ENCODE results near the gene CDK1.

The CDK1 gene

DNA sequence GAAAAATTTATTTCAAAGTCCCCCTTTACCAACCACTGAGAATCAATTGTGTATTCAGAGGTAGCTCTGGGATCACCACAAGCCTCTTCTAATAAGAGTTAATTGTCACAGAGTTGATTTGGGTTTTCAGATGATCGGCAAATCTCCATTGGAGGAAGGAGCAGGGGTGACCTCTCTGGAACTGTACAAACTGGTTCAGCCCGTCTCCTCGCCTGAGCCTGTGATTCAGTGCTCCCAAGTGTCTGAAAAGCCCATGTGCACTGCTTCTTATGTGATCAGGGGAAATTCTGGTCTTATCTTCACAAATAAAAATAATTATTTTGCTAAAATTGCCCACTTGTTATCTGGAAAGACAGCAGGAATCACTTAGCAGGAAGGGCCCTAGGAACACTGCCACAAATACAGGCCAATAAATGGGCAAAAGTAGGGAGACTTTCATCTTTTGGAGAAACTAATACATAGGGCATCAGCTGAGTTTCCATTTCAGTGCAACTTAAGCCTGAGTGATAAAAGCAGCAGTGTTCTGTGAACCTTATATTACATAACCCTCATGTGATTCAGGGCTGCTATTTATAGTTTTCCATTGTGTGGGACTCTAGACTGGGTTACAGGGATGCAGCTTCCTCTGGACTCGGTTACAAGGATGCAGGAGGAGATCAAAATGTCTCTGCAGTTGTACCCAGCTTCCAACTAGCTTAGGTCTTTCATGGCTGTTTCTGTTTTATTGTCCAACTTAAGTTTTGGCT, 32.3 kb downstream of the CDK1 start:
- ChIA-PET POLR2A (no interaction called here), CTCF (no interaction called here)
- DNase-seq (ENCODE audit: extremely low spot score) = no peak
- TF ChIP-seq, protein P1, sequence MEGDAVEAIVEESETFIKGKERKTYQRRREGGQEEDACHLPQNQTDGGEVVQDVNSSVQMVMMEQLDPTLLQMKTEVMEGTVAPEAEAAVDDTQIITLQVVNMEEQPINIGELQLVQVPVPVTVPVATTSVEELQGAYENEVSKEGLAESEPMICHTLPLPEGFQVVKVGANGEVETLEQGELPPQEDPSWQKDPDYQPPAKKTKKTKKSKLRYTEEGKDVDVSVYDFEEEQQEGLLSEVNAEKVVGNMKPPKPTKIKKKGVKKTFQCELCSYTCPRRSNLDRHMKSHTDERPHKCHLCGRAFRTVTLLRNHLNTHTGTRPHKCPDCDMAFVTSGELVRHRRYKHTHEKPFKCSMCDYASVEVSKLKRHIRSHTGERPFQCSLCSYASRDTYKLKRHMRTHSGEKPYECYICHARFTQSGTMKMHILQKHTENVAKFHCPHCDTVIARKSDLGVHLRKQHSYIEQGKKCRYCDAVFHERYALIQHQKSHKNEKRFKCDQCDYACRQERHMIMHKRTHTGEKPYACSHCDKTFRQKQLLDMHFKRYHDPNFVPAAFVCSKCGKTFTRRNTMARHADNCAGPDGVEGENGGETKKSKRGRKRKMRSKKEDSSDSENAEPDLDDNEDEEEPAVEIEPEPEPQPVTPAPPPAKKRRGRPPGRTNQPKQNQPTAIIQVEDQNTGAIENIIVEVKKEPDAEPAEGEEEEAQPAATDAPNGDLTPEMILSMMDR (IDR thresholded peaks at IDR 0.05; ENCODE audit: control extremely low read depth, extremely low read depth, low read depth, missing control alignments) = no peak

DNA sequence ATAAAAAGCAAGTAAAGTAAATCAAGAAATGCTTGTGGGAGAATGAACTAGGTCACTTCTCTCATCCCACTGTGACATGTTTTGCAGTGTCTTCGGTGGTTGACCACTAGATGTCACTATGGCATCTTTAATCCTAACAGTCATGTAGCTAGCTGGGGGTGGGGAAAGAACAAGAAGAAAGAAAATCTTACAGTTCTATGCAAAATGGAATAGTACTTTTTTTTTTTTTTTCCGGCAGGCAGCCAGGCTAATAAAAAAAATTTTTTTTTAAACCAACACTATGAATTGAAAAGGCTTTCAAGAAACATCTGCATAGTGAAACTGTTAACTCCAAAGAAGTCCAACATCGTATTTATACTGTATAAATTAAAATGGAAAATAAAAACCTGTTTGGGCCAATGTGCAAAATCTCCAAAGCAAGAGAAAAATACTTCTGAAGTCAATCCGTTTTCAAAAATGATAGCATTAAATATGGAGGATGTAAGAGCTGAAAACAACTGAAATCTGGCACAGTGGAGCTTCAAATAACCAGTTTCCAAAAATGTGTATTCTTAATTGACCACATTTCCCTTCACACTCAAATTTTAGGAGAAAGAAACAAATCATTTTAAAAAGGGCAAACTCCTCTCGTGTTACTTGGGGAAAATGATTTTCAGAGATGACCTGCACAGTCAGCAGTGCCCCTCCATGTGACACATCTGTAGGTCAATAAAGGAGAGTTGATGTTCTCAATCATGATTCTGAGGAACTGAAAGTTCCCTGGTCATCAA, 38.5 kb downstream of the CDK1 start:
- peak; percentile 60 for DNase-seq (ENCODE audit: extremely low spot score)
- ChIA-PET POLR2A (interaction anchor here (0.6 kb wide), 1 partner anchor 464 kb away, joined by 4 read pairs; no protein-coding TSS in a partner anchor), CTCF (interaction anchor here (0.6 to 1.7 kb wide), 13 partner anchors 9 to 466 kb away, joined by 3 to 10 read pairs (median 4); no protein-coding TSS in a partner anchor)
- TF ChIP-seq, protein P1 (IDR thresholded peaks at IDR 0.05; ENCODE audit: control extremely low read depth, extremely low read depth, low read depth, missing control alignments) = peak; percentile 84

DNA sequence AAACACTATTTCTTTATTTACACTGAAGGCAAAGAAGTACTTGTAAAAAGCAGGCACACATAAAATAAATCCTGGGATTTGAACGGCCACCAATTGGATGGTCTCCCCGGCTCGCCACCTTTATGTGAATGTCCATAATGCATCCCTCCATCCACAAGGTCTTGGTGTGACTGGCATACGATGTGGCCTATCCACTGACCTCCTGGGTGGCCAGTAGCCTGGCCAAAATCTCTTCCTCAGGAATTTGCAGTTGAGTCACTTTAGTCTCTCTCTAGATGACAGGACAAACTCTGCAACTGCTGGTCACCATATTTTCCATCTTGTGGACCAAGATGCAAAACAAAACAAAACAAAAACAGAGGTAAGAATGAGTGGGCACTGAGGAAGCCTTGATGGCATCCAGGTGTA, 39.1 kb downstream of the CDK1 start:
- no peak for DNase-seq (ENCODE audit: extremely low spot score)
- TF ChIP-seq, protein P1 (IDR thresholded peaks at IDR 0.05; ENCODE audit: control extremely low read depth, extremely low read depth, low read depth, missing control alignments) = no peak
- CTCF ChIA-PET = interaction anchor here (0.9 to 3.5 kb wide), 12 partner anchors 8 to 466 kb away, joined by 3 to 15 read pairs (median 4); no protein-coding TSS in a partner anchor
- POLR2A ChIA-PET = no interaction called here

DNA sequence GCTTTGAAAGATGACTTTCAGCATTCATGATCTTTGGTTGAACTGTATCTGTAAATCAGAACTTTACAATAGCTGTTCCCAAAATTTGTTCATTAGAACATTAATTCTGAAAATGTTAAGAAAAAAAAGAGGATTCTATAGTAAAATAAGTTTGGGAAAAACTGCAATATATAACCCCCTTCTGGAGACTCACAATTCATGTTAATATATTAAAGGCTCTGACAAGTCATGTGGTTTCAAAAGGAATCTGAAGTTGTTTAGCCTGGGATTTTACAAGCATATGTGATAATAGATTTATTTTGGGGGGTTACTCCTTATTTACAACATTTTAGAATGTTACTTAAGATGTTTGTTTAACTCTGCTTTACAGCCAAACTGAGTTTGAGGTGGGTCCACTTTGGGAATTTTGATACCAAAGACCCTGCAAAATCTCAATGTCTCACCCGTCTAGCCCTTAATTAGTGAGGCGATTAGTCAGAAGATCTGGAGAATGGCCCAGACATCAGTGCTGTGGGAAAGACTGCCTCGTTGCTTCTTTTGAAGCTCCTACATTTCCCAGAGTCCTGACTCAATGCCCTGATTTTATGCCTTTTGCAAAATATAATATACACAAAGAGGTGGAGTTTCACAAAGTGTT, 40.0 kb downstream of the CDK1 start:
- ChIA-PET POLR2A (no interaction called here), CTCF (interaction anchor here (1.2 to 3.5 kb wide), 3 partner anchors 142 to 933 kb away, joined by 3 to 15 read pairs (median 4); no protein-coding TSS in a partner anchor)
- TF ChIP-seq, protein P1 (IDR thresholded peaks at IDR 0.05; ENCODE audit: control extremely low read depth, extremely low read depth, low read depth, missing control alignments) = no peak
- no peak for DNase-seq (ENCODE audit: extremely low spot score)

DNA sequence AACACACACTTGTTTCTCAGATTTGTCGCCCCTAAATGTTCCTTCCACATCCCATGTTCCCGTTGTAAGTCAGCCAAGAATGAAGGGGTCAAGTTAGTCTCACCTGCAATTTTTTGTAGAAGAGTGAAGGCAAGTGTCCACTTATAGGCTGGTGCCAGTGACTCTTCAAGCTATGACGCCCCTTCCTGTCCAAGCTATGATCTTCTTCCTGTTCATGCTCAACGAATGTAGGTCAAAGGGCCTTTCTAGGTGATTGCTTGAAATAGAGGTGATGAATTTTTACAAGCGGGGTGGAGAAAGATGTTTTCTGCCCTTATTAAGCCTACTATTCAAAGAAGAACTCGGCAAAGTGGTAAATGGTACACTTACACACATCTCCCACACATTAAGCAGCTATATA, 41.0 kb downstream of the CDK1 start:
- ChIA-PET POLR2A (interaction anchor here (1.6 kb wide), 1 partner anchor 14 kb away, joined by 3 read pairs; no protein-coding TSS in a partner anchor), CTCF (interaction anchor here (1.2 to 3.5 kb wide), 5 partner anchors 27 to 932 kb away, joined by 3 to 15 read pairs (median 6); no protein-coding TSS in a partner anchor)
- DNase-seq (ENCODE audit: extremely low spot score) = no peak
- TF ChIP-seq, protein P1 (IDR thresholded peaks at IDR 0.05; ENCODE audit: control extremely low read depth, extremely low read depth, low read depth, missing control alignments) = no peak

Data from GM10248 (cell line).